T-cell (primary cell): Measurements from ENCODE around the gene MBOAT7. TPM values are rescaled to one million over a fixed set of nuclear protein-coding genes. Genes with fewer than 3 reads are reported as not detected.
A peak's percentile ranks its signal among the peaks of the same experiment; 100 is the strongest.
"Not testable (repeated sequence)": the region's sequence is repeated elsewhere in the genome, so short reads cannot be mapped to it uniquely, and the experiment has no call there.

ENCODE experiments used
- ATAC-seq, 4 experiments: fragments of 200-7000 bp in 3 of 4; fragments of 150-1000 bp in 1 of 4; cut with Tn5 transposase; replicated peaks in 1 of 4; 1 replicate in 3 of 4; 2 replicates in 1 of 4; pipeline ENCODE4 v1.10.0; 2021; ENCODE audit warnings: moderate library complexity in 3 of 4, mild to moderate bottlenecking in 2 of 4, moderate number of reproducible peaks in 1 of 4
- CTCF ChIA-PET, 2 donors: fragments of 300-600 bp; sonication (Branson Sonifier 250); formaldehyde crosslinking; loops; one replicate each; lab custom pipeline; 2022; ENCODE audit warnings: antibody characterized with exemption in 2 of 2; lab: Charles Lee
- POLR2A ChIA-PET, 2 donors: fragments of 300-600 bp; sonication (Branson Sonifier 250); formaldehyde crosslinking; loops; one replicate each; lab custom pipeline; 2022; ENCODE audit warnings: antibody characterized with exemption in 2 of 2; lab: Charles Lee
- DNase-seq, 35 experiments: peaks; one replicate each; pipeline versions ENCODE4 v3.0.0 to v3.0.0-alpha.2; 2013 to 2023
- H3K27ac ChIP-seq: one replicate; pipeline ENCODE4 v1.5.1; 2013; ENCODE audit warnings: low read length
- H3K27me3 ChIP-seq, 2 experiments: replicated peaks in 1 of 2; 1 replicate in 1 of 2; 2 replicates in 1 of 2; pipeline versions ENCODE4 v1.6.1 to v1.7.0; 2013; ENCODE audit warnings: low read length in 1 of 2, mixed read lengths in 1 of 2; ENCODE audit not compliant: control insufficient read depth in 2 of 2, insufficient read depth in 2 of 2; ENCODE audit errors: extremely low read depth in 1 of 2
- H3K36me3 ChIP-seq, 2 donors: 1 replicate in 1 of 2; 2 replicates in 1 of 2; pipeline versions ENCODE4 v1.6.1 to v1.7.0; 2013; ENCODE audit warnings: low read length in 1 of 2; ENCODE audit not compliant: control insufficient read depth in 2 of 2, insufficient read depth in 1 of 2; ENCODE audit errors: extremely low read depth in 1 of 2
- H3K4me1 ChIP-seq, 2 experiments: 1 replicate in 1 of 2; 2 replicates in 1 of 2; pipeline versions ENCODE4 v1.6.1 to v1.7.0; 2013; ENCODE audit warnings: low read length in 2 of 2, mixed read lengths in 1 of 2; ENCODE audit not compliant: insufficient read depth in 2 of 2, control insufficient read depth in 1 of 2; ENCODE audit errors: extremely low read depth in 1 of 2
- H3K4me3 ChIP-seq, 2 donors: 1 replicate in 1 of 2; 2 replicates in 1 of 2; pipeline versions ENCODE4 v1.5.1 to v1.7.0; 2013; ENCODE audit warnings: mild to moderate bottlenecking in 2 of 2, low read length in 1 of 2, moderate library complexity in 1 of 2; ENCODE audit not compliant: control insufficient read depth in 1 of 2; ENCODE audit errors: extremely low read depth in 1 of 2
- H3K9me3 ChIP-seq: 2 replicates; pipeline ENCODE4 v1.7.0; 2013
- H3K27ac Mint-ChIP-seq, 2 donors: one replicate each; pipeline ENCODE4 v1.8.0; 2020 to 2021; ENCODE audit warnings: mild to moderate bottlenecking in 2 of 2, mixed read lengths in 2 of 2
- H3K27me3 Mint-ChIP-seq, 2 donors: one replicate each; pipeline ENCODE4 v1.8.0; 2021 to 2022; ENCODE audit warnings: mixed read lengths in 2 of 2
- H3K36me3 Mint-ChIP-seq: one replicate; pipeline ENCODE4 v1.8.0; 2021; ENCODE audit warnings: mixed read lengths
- H3K4me1 Mint-ChIP-seq, 3 donors: one replicate each; pipeline ENCODE4 v1.8.0; 2020 to 2022; ENCODE audit warnings: mixed read lengths in 3 of 3, mild to moderate bottlenecking in 1 of 3
- H3K4me3 Mint-ChIP-seq, 3 donors: one replicate each; pipeline ENCODE4 v1.8.0; 2020 to 2022; ENCODE audit warnings: mild to moderate bottlenecking in 3 of 3, mixed read lengths in 3 of 3, moderate library complexity in 3 of 3
- H3K9me3 Mint-ChIP-seq, 3 donors: one replicate each; pipeline ENCODE4 v1.8.0; 2020 to 2022; ENCODE audit warnings: mixed read lengths in 3 of 3
- WGBS: methylation state at CpG from one replicate; pipeline ENCODE4 v1.1.5; 2013; ENCODE audit warnings: missing lambda C conversion rate; ENCODE audit not compliant: insufficient coverage; 5-methylcytosine and 5-hydroxymethylcytosine counted together
- total RNA-seq, 35 experiments: library from RNA in 6 of 35; stranded (reverse) in 6 of 35; fragments of 120-200 nt in 1 of 35; gene quantifications; one replicate each; pipeline versions ENCODE4 v1.2.1 to v1.2.4 and lab custom pipeline; 2013 to 2026

The MBOAT7 gene
- total RNA-seq, 5 donors from 2014 or later (not counting 1 experiment from before 2014, with no cell fraction given): 24.0 to 44.8 (median 38.9) TPM

GRCh38 chr19:54218259-54218658 is 28.9 kb upstream of the MBOAT7 start:
- ChIA-PET CTCF (no interaction called here), POLR2A (no interaction called here)
- WGBS: 84% methylated on average over 7 of the region's 8 CpGs
- Histone ChIP-seq H3K4me3 (no peak overlapping the region), H3K27ac (no peak overlapping the region), H3K4me1 (peaks cover 0 to 9% of the 10 kb centered on the region in 2 experiments), H3K9me3 (no peaks in the 10 kb centered on the region), H3K27me3 (peaks cover 0 to 3% of the 10 kb centered on the region in 2 experiments), H3K36me3 (no peaks in the 10 kb centered on the region)
- H3K36me3 Mint-ChIP-seq: no peaks in the 10 kb centered on the region
- ATAC-seq: no peak
- no peaks in the 10 kb centered on the region for H3K9me3 Mint-ChIP-seq
- H3K27ac Mint-ChIP-seq: no peak overlapping the region
- H3K27me3 Mint-ChIP-seq: peaks cover 2% of the 10 kb centered on the region in 2 donors
- no peak for DNase-seq
- H3K4me3 Mint-ChIP-seq: no peak overlapping the region
- H3K4me1 Mint-ChIP-seq: peaks cover 3 to 8% (median 5%) of the 10 kb centered on the region in 3 donors

GRCh38 chr19:54217517-54218247 is 28.3 kb upstream of the MBOAT7 start:
- H3K9me3 Mint-ChIP-seq, H3K9me3 ChIP-seq, H3K27ac Mint-ChIP-seq, H3K4me3 ChIP-seq, POLR2A ChIA-PET, H3K36me3 Mint-ChIP-seq, H3K4me1 Mint-ChIP-seq, H3K4me1 ChIP-seq, H3K4me3 Mint-ChIP-seq, H3K36me3 ChIP-seq, H3K27me3 ChIP-seq, DNase-seq, ATAC-seq, H3K27ac ChIP-seq, H3K27me3 Mint-ChIP-seq, CTCF ChIA-PET: not testable (repeated sequence)
- WGBS: 86% methylated on average over 7 of the region's 20 CpGs

DNA sequence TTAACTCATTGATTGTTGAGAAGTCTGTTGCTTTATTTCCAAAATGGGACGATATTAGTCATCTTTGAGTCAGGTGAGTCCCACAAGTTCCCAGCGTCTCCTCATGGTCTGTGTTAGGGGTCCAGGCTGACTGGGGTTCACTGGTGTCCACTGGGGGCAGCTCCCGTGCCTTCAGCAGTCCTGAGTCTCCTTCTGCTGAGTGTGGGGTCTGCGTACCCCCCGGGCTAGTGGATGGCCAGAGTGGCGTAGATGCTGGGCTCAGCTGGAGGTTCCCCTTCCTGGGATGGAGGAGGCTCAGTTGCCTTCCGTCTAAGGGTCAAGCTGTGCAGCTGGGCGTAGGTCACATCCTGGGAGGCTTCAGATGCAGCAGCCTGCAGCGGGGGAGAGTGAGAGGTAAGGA is 27.5 kb upstream of the MBOAT7 start:
- H3K9me3 Mint-ChIP-seq: no peaks in the 10 kb centered on the region
- WGBS: 72% methylated on average over 6 of the region's 9 CpGs
- ChIA-PET POLR2A (no interaction called here), CTCF (no interaction called here)
- Histone ChIP-seq H3K9me3 (no peaks in the 10 kb centered on the region), H3K27me3 (no peaks in the 10 kb centered on the region), H3K4me1 (no peaks in the 10 kb centered on the region), H3K4me3 (no peak overlapping the region), H3K36me3 (no peaks in the 10 kb centered on the region), H3K27ac (no peak overlapping the region)
- H3K27ac Mint-ChIP-seq: no peak overlapping the region
- H3K27me3 Mint-ChIP-seq: peaks cover 0 to 2% of the 10 kb centered on the region in 2 donors
- no peaks in the 10 kb centered on the region for H3K36me3 Mint-ChIP-seq
- ATAC-seq: no peak
- peaks cover 0 to 8% (median 3%) of the 10 kb centered on the region in 3 donors for H3K4me1 Mint-ChIP-seq
- no peak overlapping the region for H3K4me3 Mint-ChIP-seq
- DNase-seq: no peak

DNA sequence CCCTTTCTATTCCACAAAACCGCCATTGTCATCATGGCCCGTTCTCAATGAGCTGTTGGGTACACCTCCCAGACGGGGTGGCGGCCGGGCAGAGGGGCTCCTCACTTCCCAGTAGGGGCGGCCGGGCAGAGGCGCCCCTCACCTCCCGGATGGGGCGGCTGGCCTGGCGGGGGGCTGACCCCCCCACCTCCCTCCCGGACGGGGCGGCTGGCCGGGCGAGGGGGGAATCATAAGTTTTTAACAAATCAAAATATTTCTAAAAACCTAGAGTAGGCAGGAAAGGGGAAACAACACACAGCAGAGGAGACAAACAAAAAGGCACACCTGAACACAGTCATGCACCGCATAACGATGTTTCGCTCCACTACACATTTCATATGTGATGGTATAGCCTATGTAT is 25.4 kb upstream of the MBOAT7 start:
- H3K27ac Mint-ChIP-seq, H3K36me3 Mint-ChIP-seq, H3K4me3 Mint-ChIP-seq, H3K36me3 ChIP-seq, ATAC-seq, H3K4me3 ChIP-seq, H3K27ac ChIP-seq, H3K9me3 Mint-ChIP-seq, H3K27me3 Mint-ChIP-seq, POLR2A ChIA-PET, H3K27me3 ChIP-seq, H3K9me3 ChIP-seq, DNase-seq, CTCF ChIA-PET: not testable (repeated sequence)
- peaks cover 17 to 23% (median 21%) of the 10 kb centered on the region in 3 donors for H3K4me1 Mint-ChIP-seq
- WGBS: no CpG with 5 or more reads among the region's 19 CpGs
- peaks cover 0 to 19% of the 10 kb centered on the region in 2 experiments for H3K4me1 ChIP-seq

DNA sequence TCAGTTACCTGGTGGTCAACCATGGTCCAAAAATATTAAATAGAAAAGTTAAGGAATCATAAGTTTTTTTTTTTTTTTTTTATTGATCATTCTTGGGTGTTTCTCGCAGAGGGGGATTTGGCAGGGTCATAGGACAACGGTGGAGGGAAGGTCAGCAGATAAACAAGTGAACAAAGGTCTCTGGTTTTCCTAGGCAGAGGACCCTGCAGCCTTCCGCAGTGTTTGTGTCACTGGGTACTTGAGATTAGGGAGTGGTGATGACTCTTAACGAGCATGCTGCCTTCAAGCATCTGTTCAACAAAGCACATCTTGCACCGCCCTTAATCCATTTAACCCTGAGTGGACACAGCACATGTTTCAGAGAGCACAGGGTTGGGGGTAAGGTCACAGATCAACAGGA is 24.8 kb upstream of the MBOAT7 start:
- peaks cover 0 to 24% of the 10 kb centered on the region in 2 experiments for H3K4me1 ChIP-seq
- CTCF ChIA-PET, H3K27ac Mint-ChIP-seq, H3K36me3 ChIP-seq, H3K4me3 Mint-ChIP-seq, POLR2A ChIA-PET, H3K27me3 Mint-ChIP-seq, H3K27me3 ChIP-seq, H3K9me3 ChIP-seq, ATAC-seq, DNase-seq, H3K9me3 Mint-ChIP-seq, H3K4me3 ChIP-seq, H3K36me3 Mint-ChIP-seq, H3K27ac ChIP-seq: not testable (repeated sequence)
- peaks cover 22 to 27% (median 25%) of the 10 kb centered on the region in 3 donors for H3K4me1 Mint-ChIP-seq
- WGBS: no CpG with 5 or more reads among the region's 5 CpGs

- peaks cover 50 to 55% (median 51%) of the 10 kb centered on the region in 3 donors for H3K4me1 Mint-ChIP-seq
- H3K4me3 Mint-ChIP-seq: peak overlapping the region in 2 of 3 donors; percentile 18 to 31
- H3K27ac Mint-ChIP-seq: peak overlapping the region; percentile 53 to 60
- Histone ChIP-seq H3K36me3 (peaks cover 7 to 19% of the 10 kb centered on the region in 2 donors), H3K27me3 (no peaks in the 10 kb centered on the region), H3K9me3 (no peaks in the 10 kb centered on the region), H3K27ac (peak overlapping the region; percentile 64), H3K4me3 (no peak overlapping the region), H3K4me1 (peaks cover 0 to 54% of the 10 kb centered on the region in 2 experiments)
- ATAC-seq (peak in 1 of 4 experiments; percentile 6), DNase-seq (no peak)
- peaks cover 21% of the 10 kb centered on the region for H3K36me3 Mint-ChIP-seq
- H3K27me3 Mint-ChIP-seq: no peaks in the 10 kb centered on the region
- 73% methylated on average over 10 of the region's 12 CpGs for WGBS
- H3K9me3 Mint-ChIP-seq: no peaks in the 10 kb centered on the region
- ChIA-PET POLR2A (interaction anchor here in 1 of 2 donors (1.0 kb wide), 2 partner anchors 21 to 22 kb away, joined by 4 read pairs; partner anchors contain the start of genes MBOAT7 and TSEN34), CTCF (interaction anchor here in 1 of 2 donors (0.7 to 1.7 kb wide), 4 partner anchors 21 to 357 kb away, joined by 3 to 12 read pairs (median 6); partner anchors contain the start of genes CNOT3, MBOAT7 and TSEN34)
Measured at GRCh38 chr19:54211235-54211634, 21.9 kb upstream of the MBOAT7 start.
